GM23248 (cell line): ENCODE data around the gene CAMK2B.

Experiments
- EZH2 ChIP-seq: fragments of 200-600 bp; sonication (generic); IDR thresholded peaks from 2 replicates; pipeline ENCODE4 v1.6.1; 2018; ENCODE audit warnings: antibody characterized with exemption, mild to moderate bottlenecking; ENCODE audit not compliant: insufficient read depth, poor library complexity, severe bottlenecking
- EZH2phosphoT487 ChIP-seq: fragments of 200-600 bp; sonication (generic); IDR thresholded peaks from 2 replicates; pipeline ENCODE4 v1.6.1; 2018; ENCODE audit warnings: antibody characterized with exemption, moderate library complexity, mild to moderate bottlenecking, low read depth; ENCODE audit not compliant: insufficient read depth

DNA sequence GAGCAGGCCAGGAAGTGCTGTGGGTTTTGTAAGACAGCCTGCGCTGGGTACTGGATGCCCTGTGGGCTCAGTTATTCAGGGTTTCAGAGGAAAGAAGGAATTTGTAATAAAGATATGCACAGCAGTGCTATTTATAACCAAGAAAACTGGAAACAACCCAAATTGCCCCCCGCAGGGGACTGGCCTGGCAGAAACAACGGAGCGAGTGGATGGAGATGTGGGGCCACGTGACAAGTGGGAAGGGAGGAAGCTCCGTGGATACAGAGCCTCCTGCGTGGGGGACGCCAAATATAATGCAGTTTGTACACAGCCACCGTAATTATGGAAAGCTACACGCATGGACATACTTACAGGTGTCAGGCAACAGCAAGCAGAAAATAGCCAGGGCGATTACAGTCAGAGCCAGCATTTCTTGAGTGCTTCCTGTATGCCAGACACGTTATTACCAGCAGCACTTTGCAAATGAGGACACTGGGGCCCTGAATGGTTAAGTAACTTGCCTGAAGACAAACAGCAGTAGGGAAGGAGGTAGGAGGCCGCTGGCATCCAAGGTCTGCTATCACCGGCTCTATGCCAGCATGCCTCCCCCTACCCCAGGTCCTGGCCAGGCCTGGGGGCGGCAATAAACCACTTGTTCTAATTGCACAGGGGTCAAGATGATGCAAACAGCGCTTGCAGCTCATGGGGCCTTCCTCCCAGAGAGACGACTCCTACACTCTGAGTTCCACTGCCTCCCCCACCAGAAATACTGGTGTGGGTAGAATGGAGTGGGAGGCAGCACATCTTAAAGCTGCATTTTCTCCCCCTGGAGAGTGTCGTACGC, 8.7 kb upstream of the CAMK2B start:
- no peak for TF ChIP-seq EZH2phosphoT487
- no peak for TF ChIP-seq EZH2
